Activated CD4-positive, alpha-beta T cell treated with anti-CD3 and anti-CD28 coated beads, Interleukin-2, amount 50 U/mL, for 1 hour (primary cell): ENCODE measurements around the gene LRP10.
"Not testable (repeated sequence)": the region's sequence is repeated elsewhere in the genome, so short reads cannot be mapped to it uniquely, and the experiment has no call there.

ENCODE experiments used
- DNase-seq: peaks from one replicate; pipeline ENCODE4 v3.0.0-alpha.2; 2020

Gene LRP10

DNA sequence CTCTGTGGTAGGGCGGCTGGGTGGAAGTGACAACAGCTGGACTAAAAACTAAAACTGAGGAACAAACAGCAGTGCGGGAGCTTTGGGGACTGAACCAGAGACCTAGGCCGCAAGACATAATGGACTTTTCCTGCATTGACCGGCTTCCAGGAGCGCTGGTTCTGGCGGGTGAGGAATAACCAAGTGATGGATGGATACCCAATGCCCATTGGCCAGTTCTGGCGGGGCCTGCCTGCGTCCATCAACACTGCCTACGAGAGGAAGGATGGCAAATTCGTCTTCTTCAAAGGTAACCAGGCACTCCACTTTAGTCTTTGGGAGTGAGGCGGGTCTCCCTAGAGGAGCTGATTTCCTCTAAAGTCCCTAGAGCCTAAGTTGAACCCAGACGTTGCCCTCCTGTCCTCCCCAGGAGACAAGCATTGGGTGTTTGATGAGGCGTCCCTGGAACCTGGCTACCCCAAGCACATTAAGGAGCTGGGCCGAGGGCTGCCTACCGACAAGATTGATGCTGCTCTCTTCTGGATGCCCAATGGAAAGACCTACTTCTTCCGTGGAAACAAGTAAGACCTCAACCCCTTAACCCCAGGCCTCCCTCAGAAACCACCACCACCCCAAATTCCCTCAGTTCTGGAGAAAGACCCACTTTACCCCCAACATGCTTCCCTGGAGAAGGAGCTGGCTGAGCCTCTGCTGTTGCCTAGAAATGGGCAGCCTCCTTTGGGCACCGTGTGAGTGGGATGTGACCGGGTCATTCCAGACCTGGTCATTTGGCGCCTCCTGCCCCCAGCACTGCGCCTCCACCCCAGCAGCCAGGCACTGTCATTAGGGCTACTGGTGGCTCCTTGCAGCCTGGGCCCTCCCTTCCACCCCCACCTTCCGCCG is 27.1 kb upstream of the LRP10 start:
- DNase-seq: no peak

- DNase-seq: no peak
These were observed 26.5 kb upstream of the LRP10 start for GRCh38 chr14:22845103-22845394.

DNA sequence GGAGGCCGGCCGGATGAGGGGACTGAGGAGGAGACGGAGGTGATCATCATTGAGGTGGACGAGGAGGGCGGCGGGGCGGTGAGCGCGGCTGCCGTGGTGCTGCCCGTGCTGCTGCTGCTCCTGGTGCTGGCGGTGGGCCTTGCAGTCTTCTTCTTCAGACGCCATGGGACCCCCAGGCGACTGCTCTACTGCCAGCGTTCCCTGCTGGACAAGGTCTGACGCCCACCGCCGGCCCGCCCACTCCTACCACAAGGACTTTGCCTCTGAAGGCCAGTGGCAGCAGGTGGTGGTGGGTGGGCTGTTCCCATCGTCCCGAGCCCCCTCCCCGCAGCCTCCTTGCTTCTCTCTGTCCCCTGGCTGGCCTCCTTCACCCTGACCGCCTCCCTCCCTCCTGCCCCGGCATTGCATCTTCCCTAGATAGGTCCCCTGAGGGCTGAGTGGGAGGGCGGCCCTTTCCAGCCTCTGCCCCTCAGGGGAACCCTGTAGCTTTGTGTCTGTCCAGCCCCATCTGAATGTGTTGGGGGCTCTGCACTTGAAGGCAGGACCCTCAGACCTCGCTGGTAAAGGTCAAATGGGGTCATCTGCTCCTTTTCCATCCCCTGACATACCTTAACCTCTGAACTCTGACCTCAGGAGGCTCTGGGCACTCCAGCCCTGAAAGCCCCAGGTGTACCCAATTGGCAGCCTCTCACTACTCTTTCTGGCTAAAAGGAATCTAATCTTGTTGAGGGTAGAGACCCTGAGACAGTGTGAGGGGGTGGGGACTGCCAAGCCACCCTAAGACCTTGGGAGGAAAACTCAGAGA is 25.5 kb upstream of the LRP10 start:
- DNase-seq: no peak

GRCh38 chr14:22846811-22847307 is 24.7 kb upstream of the LRP10 start:
- no peak for DNase-seq

DNA sequence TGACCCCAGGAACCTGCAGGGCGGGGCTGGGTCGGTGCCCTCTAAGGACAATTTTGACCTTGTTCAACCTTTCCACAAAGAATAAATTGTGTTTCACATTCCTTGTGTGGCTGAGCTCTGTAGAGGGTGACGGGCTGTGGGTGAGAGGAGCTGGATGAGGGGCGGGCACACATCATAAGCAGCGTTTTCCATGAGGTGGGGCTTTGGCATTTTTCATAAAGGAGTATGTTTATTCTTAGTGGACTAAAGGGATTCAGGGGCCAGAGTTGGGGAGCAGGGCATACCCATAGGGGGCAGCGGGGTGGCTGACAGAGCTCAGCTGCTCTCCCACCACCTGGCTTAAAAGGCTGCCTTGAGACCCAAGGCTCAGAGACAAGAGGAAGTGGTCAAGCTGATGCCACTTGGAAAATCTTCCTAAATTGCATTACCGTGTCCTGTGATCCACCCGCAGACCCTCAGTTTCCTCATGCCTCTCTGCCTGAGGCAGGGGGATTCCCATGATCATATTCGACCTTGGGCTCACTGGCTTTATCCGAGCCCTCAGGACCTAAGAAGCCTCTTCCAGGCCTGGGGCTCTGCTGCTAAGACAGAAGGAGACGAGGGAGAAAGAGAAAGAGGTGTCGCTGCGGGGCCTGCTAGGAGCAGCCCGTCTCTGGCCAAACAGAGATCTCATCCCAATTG is 23.7 kb upstream of the LRP10 start:
- DNase-seq: no peak

DNA sequence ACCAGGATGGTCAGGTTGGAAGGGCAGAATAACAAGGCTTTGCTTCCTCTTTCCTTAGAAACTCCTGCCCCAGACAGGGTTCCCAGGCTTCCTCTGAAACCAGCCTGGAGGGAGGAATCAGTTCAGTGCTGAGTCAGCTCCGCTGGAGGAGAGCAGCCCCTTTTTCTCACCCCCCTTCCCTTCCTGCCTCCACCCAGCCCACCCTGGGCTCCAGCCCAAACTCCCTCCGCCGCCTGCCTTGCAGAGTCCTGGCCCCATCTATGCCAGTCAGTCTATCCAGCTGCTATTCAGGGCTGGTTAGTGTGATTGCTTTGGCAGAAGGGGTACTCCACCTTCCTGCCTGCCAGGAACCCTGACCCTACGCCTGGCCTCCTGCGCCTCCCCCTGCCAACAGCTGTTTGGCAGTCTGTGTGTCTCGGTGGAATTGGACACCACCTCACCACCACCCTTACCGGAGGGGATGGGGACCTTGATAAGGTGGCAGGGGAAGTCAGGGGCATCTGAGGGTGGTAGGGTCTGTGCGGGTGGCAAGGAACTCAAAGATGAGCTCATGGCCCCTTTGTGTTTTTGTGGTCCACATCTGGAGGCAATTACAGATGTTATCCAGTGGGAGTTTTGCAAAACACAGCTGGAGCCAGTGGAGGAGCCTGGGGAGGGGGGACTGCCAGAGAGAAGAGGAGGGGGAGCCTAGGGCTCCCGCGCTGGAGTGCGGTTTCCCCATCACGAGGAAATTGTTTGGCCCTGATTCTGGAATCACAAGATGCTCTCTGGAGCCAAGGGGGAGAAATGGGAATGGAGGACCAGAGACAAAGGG is 23.0 kb upstream of the LRP10 start:
- no peak for DNase-seq

GRCh38 chr14:22849212-22849819 is 22.2 kb upstream of the LRP10 start:
- no peak for DNase-seq

- no peak for DNase-seq
These were observed 20.4 kb upstream of the LRP10 start for GRCh38 chr14:22850944-22851764.

- not testable (repeated sequence) for DNase-seq
These were observed 19.4 kb upstream of the LRP10 start for GRCh38 chr14:22852178-22852577.

DNA sequence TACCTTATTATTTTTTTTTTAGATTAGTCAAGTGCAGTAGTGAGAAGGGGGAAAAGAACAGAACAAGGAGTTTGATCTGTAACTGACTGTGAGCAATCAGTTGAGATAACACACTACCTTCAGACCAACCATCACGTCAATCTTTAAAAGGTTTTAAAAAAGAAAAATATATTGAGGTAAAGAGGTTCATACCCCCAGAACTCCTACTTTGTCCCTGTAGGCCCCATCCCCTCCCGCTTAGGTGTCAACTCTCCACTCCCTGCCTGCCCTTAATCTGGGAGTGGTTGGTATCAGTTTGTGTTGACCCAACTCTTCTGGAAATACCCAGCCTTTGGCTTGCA is 19.0 kb upstream of the LRP10 start:
- DNase-seq: no peak

- DNase-seq: peak; percentile 92
These were observed 18.4 kb upstream of the LRP10 start for GRCh38 chr14:22852940-22853767.

DNA sequence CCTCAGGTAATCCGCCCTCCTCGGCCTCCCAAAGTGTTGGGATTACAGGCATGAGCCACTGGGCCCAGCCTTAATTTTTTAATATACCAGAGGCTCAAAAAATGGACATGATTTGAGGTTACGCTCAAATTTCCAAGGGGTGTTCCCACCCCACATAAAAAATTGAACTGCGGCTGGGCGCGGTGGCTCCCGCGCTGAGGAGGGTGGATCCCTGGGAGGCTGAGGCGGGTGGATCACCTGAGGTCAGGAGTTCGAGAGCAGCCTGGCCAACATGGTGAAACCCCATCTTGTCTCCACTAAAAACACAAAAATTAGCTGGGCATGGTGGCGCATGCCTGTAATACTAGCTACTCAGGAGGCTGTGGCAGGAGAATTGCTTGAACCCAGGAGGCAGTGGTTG is 17.2 kb upstream of the LRP10 start:
- DNase-seq: not testable (repeated sequence)

- DNase-seq: no peak
These were observed 16.4 kb upstream of the LRP10 start for GRCh38 chr14:22854963-22855724.

GRCh38 chr14:22856428-22856827 is 15.1 kb upstream of the LRP10 start:
- no peak for DNase-seq

- DNase-seq: not testable (repeated sequence)
These were observed 11.2 kb upstream of the LRP10 start for GRCh38 chr14:22860377-22860776.

- DNase-seq: no peak
These were observed 9.9 kb upstream of the LRP10 start for GRCh38 chr14:22861651-22862050.

GRCh38 chr14:22864979-22865378 is 6.6 kb upstream of the LRP10 start:
- no peak for DNase-seq

GRCh38 chr14:22865424-22866405 is 5.8 kb upstream of the LRP10 start:
- no peak for DNase-seq
